SK-N-SH treated with all-trans-retinoic acid at 6 μM for 48 hours (cell line): ENCODE results near the gene ANKRD42.

ENCODE experiments used
- ATAC-seq: fragments of 200-7000 bp; cut with Tn5 transposase; 3 replicates; pipeline ENCODE4 v1.9.1; 2020; ENCODE audit warnings: mild to moderate bottlenecking, moderate library complexity
- ARNTL ChIP-seq: fragments of 450-650 bp; formaldehyde crosslinking; IDR thresholded peaks from 2 replicates; pipeline ENCODE4 v1.5.0; 2020; ENCODE audit warnings: low read depth, mild to moderate bottlenecking, moderate library complexity, borderline replicate concordance
- BACH2 ChIP-seq: fragments of 250-450 bp; sonication (Bioruptor Pico); IDR thresholded peaks from 2 replicates; pipeline ENCODE4 v1.9.0; 2021; ENCODE audit warnings: mild to moderate bottlenecking, borderline replicate concordance
- CREB5 ChIP-seq: fragments of 250-450 bp; sonication (Bioruptor Pico); IDR thresholded peaks from 2 replicates; pipeline ENCODE4 v1.5.1; 2020; ENCODE audit warnings: low read depth, mild to moderate bottlenecking, moderate library complexity
- CSDC2 ChIP-seq: fragments of 250-450 bp; sonication (Bioruptor Pico); IDR thresholded peaks from 2 replicates; pipeline ENCODE4 v1.5.0; 2020; ENCODE audit warnings: mild to moderate bottlenecking, moderate library complexity
- ESRRG ChIP-seq: fragments of 250-450 bp; sonication (Bioruptor Pico); IDR thresholded peaks from 2 replicates; pipeline ENCODE4 v1.6.1; 2021; ENCODE audit warnings: mild to moderate bottlenecking
- GLIS3 ChIP-seq: fragments of 250-450 bp; sonication (Bioruptor Pico); IDR thresholded peaks from 2 replicates; pipeline ENCODE4 v1.5.0; 2020; ENCODE audit warnings: mild to moderate bottlenecking, moderate library complexity
- ISL1 ChIP-seq: fragments of 250-450 bp; sonication (Bioruptor Pico); IDR thresholded peaks from 2 replicates; pipeline ENCODE4 v2.1.2; 2022; ENCODE audit warnings: mild to moderate bottlenecking, moderate library complexity
- OSR1 ChIP-seq: fragments of 250-450 bp; sonication (Bioruptor Pico); IDR thresholded peaks from 2 replicates; pipeline ENCODE4 v1.8.0; 2022; ENCODE audit warnings: moderate library complexity, mild to moderate bottlenecking, inconsistent platforms
- PATZ1 ChIP-seq: fragments of 250-450 bp; sonication (Bioruptor Pico); IDR thresholded peaks from 2 replicates; pipeline ENCODE4 v1.8.0; 2020; ENCODE audit warnings: mild to moderate bottlenecking, moderate library complexity, borderline replicate concordance
- PPARA ChIP-seq: fragments of 250-450 bp; sonication (Bioruptor Pico); IDR thresholded peaks from 2 replicates; pipeline ENCODE4 v1.5.0; 2020; ENCODE audit warnings: mild to moderate bottlenecking, borderline replicate concordance
- RARB ChIP-seq: fragments of 250-450 bp; sonication (Bioruptor Pico); IDR thresholded peaks from 2 replicates; pipeline ENCODE4 v1.8.0; 2021; ENCODE audit warnings: mild to moderate bottlenecking, moderate library complexity
- SNAI2 ChIP-seq: fragments of 250-450 bp; sonication (Bioruptor Pico); IDR thresholded peaks from 2 replicates; pipeline ENCODE4 v1.5.0; 2020; ENCODE audit warnings: mild to moderate bottlenecking, moderate library complexity
- TCF4 ChIP-seq: fragments of 250-450 bp; sonication (Bioruptor Pico); IDR thresholded peaks from 2 replicates; pipeline ENCODE4 v1.8.0; 2021; ENCODE audit warnings: mild to moderate bottlenecking, moderate library complexity, borderline replicate concordance
- TSHZ2 ChIP-seq: fragments of 250-450 bp; sonication (Bioruptor Pico); IDR thresholded peaks from 2 replicates; pipeline ENCODE4 v1.5.0; 2020; ENCODE audit warnings: mild to moderate bottlenecking, moderate library complexity
- ZC3H10 ChIP-seq: fragments of 250-450 bp; sonication (Bioruptor Pico); IDR thresholded peaks from 2 replicates; pipeline ENCODE4 v1.5.1; 2021; ENCODE audit warnings: mild to moderate bottlenecking, moderate library complexity
- ZFP3 ChIP-seq: fragments of 250-450 bp; sonication (Bioruptor Pico); IDR thresholded peaks from 2 replicates; pipeline ENCODE4 v1.5.0; 2020; ENCODE audit warnings: mild to moderate bottlenecking, moderate library complexity
- ZFP30 ChIP-seq: fragments of 450-650 bp; formaldehyde crosslinking; IDR thresholded peaks from 2 replicates; pipeline ENCODE4 v1.5.0; 2022; ENCODE audit warnings: mild to moderate bottlenecking, moderate library complexity
- ZNF565 ChIP-seq: fragments of 450-650 bp; formaldehyde crosslinking; conservative IDR thresholded peaks from 2 replicates; pipeline ENCODE4 v1.5.0; 2020; ENCODE audit warnings: low read depth, mild to moderate bottlenecking, moderate library complexity
- ZNF70 ChIP-seq: fragments of 450-650 bp; formaldehyde crosslinking; IDR thresholded peaks from 2 replicates; pipeline ENCODE4 v1.5.0; 2020; ENCODE audit warnings: mild to moderate bottlenecking, moderate library complexity
- ZNF8 ChIP-seq: fragments of 450-650 bp; formaldehyde crosslinking; IDR thresholded peaks from 2 replicates; pipeline ENCODE4 v1.5.0; 2020; ENCODE audit warnings: mild to moderate bottlenecking, moderate library complexity

The ANKRD42 gene

GRCh38 chr11:83278351-83278750 lies 84.8 kb downstream of the ANKRD42 start:
- no peak for ATAC-seq
- TF ChIP-seq TSHZ2 (CRISPR knock-in tag) (no peak), SNAI2 (no peak), PATZ1 (CRISPR knock-in tag) (no peak), ISL1 (no peak), TCF4 (no peak), ZC3H10 (CRISPR knock-in tag) (no peak)

- no peak for TF ChIP-seq TCF4
- no peak for TF ChIP-seq ZFP3 (CRISPR knock-in tag)
- TF ChIP-seq PATZ1 (CRISPR knock-in tag): no peak
- TF ChIP-seq ESRRG (CRISPR knock-in tag): no peak
- no peak for TF ChIP-seq OSR1 (CRISPR knock-in tag)
- TF ChIP-seq ZNF565: no peak
- no peak for TF ChIP-seq CREB5 (CRISPR knock-in tag)
- no peak for TF ChIP-seq RARB (CRISPR knock-in tag)
- no peak for TF ChIP-seq TSHZ2 (CRISPR knock-in tag)
- no peak for TF ChIP-seq ZNF70 (CRISPR knock-in tag)
- TF ChIP-seq CSDC2 (CRISPR knock-in tag): no peak
- TF ChIP-seq GLIS3 (CRISPR knock-in tag): no peak
- TF ChIP-seq ISL1: no peak
- no peak for TF ChIP-seq BACH2
- TF ChIP-seq ZNF8 (CRISPR knock-in tag): no peak
- no peak for TF ChIP-seq PPARA (CRISPR knock-in tag)
- TF ChIP-seq ARNTL (CRISPR knock-in tag): no peak
- TF ChIP-seq SNAI2: no peak
- TF ChIP-seq ZFP30: no peak
- no peak for ATAC-seq
These were observed 86.7 kb downstream of the ANKRD42 start for GRCh38 chr11:83280256-83280655.

- ATAC-seq: no peak
- no peak for TF ChIP-seq OSR1 (CRISPR knock-in tag)
- TF ChIP-seq ZNF8 (CRISPR knock-in tag): no peak
- TF ChIP-seq ZNF70 (CRISPR knock-in tag): no peak
- TF ChIP-seq ZC3H10 (CRISPR knock-in tag): no peak
- TF ChIP-seq CSDC2 (CRISPR knock-in tag): no peak
- TF ChIP-seq SNAI2: no peak
- no peak for TF ChIP-seq ISL1
These were observed 88.7 kb downstream of the ANKRD42 start for GRCh38 chr11:83282084-83282716.
